Renal cortical epithelial cell (primary cell): ENCODE data around the gene ABCC9. TPM values are rescaled to one million over a fixed set of nuclear protein-coding genes. Genes with fewer than 3 reads are reported as not detected.

Source experiments
- DNase-seq: peaks from one replicate; pipeline ENCODE4 v3.0.0-alpha.2; 2011; ENCODE audit warnings: low read depth
- total RNA-seq: library from RNA; depleted of rRNA; stranded (reverse); fragments of >200 nt; gene quantifications from 2 replicates; pipeline ENCODE4 v1.2.3, GENCODE V29; 2014

ABCC9 gene
- total RNA-seq, 1 donor from 2014 or later = 0.40 TPM

- peak; percentile 12 for DNase-seq
Measured at GRCh38 chr12:21879312-21879711, 61.9 kb downstream of the ABCC9 start.

- no peak for DNase-seq
Measured at GRCh38 chr12:21877293-21877982, 63.8 kb downstream of the ABCC9 start.

GRCh38 chr12:21865846-21866245 lies 75.4 kb downstream of the ABCC9 start:
- DNase-seq = no peak

- no peak for DNase-seq
Measured at GRCh38 chr12:21860534-21860933, 80.7 kb downstream of the ABCC9 start.

- no peak for DNase-seq
Measured at GRCh38 chr12:21860128-21860527, 81.1 kb downstream of the ABCC9 start.

- DNase-seq = no peak
Measured at GRCh38 chr12:21852251-21852650, 89.0 kb downstream of the ABCC9 start.

GRCh38 chr12:21851151-21851550 lies 90.1 kb downstream of the ABCC9 start:
- no peak for DNase-seq

- no peak for DNase-seq
Measured at GRCh38 chr12:21850419-21850818, 90.8 kb downstream of the ABCC9 start.

- no peak for DNase-seq
Measured at GRCh38 chr12:21849878-21850277, 91.3 kb downstream of the ABCC9 start.

GRCh38 chr12:21848192-21848591 lies 93.0 kb downstream of the ABCC9 start:
- DNase-seq = no peak

GRCh38 chr12:21843795-21844194 lies 97.4 kb downstream of the ABCC9 start:
- no peak for DNase-seq

- DNase-seq = no peak
Measured at GRCh38 chr12:21839776-21840175, 101.5 kb downstream of the ABCC9 start.

- no peak for DNase-seq
Measured at GRCh38 chr12:21837847-21838246, 103.4 kb downstream of the ABCC9 start.

GRCh38 chr12:21831791-21832344 lies 109.4 kb downstream of the ABCC9 start:
- DNase-seq = peak; percentile 80

- DNase-seq = no peak
Measured at GRCh38 chr12:21828779-21829178, 112.4 kb downstream of the ABCC9 start.

- DNase-seq = no peak
Measured at GRCh38 chr12:21828136-21828775, 113.0 kb downstream of the ABCC9 start.

GRCh38 chr12:21827083-21827482 lies 114.1 kb downstream of the ABCC9 start:
- DNase-seq = no peak

GRCh38 chr12:21826618-21826910 lies 114.7 kb downstream of the ABCC9 start:
- DNase-seq = no peak

GRCh38 chr12:21825886-21826617 lies 115.2 kb downstream of the ABCC9 start:
- no peak for DNase-seq

GRCh38 chr12:21823581-21823980 lies 117.6 kb downstream of the ABCC9 start:
- DNase-seq = peak; percentile 20

- no peak for DNase-seq
Measured at GRCh38 chr12:21819678-21820077, 121.5 kb downstream of the ABCC9 start.

- DNase-seq = peak; percentile 32
Measured at GRCh38 chr12:21819236-21819635, 122.0 kb downstream of the ABCC9 start.

GRCh38 chr12:21818627-21819026 lies 122.6 kb downstream of the ABCC9 start:
- no peak for DNase-seq
